HepG2 (cell line): ENCODE results near the gene PEMT. TPM values are rescaled to one million over a fixed set of nuclear protein-coding genes. Genes with fewer than 3 reads are reported as not detected.

Source experiments
- ATF7-NPFF ChIP-seq: sonication (generic); formaldehyde crosslinking; IDR thresholded peaks from 2 replicates; pipeline ENCODE4 v1.8.1; 2023; ENCODE audit warnings: mild to moderate bottlenecking, low read depth, missing genetic modification reagents, moderate library complexity
- DZIP1 ChIP-seq: sonication (generic); formaldehyde crosslinking; IDR thresholded peaks from 2 replicates; pipeline ENCODE4 v1.5.0; 2020; ENCODE audit warnings: mild to moderate bottlenecking, missing genetic modification reagents
- FOXA1 ChIP-seq, 2 experiments: fragments of 450-650 bp in 1 of 2; sonication (generic) in 1 of 2; formaldehyde crosslinking in 1 of 2; IDR thresholded peaks; 2 replicates each; pipeline versions ENCODE4 v1.4.0 to v1.6.1; 2016 to 2020; ENCODE audit warnings: missing genetic modification reagents in 1 of 2
- HDAC6 ChIP-seq: fragments of 200-600 bp; sonication (generic); IDR thresholded peaks from 2 replicates; pipeline ENCODE4 v1.7.0; 2017; ENCODE audit warnings: mild to moderate bottlenecking, antibody characterized with exemption, low read length, low read depth
- HIVEP1 ChIP-seq: sonication (generic); formaldehyde crosslinking; IDR thresholded peaks from 2 replicates; pipeline ENCODE4 v1.4.0; 2020; ENCODE audit warnings: mild to moderate bottlenecking, missing genetic modification reagents
- IRF1 ChIP-seq: sonication (generic); formaldehyde crosslinking; IDR thresholded peaks from 2 replicates; pipeline ENCODE4 v1.4.0; 2020; ENCODE audit warnings: low read depth, mild to moderate bottlenecking, missing genetic modification reagents
- MAFK ChIP-seq, 2 experiments: IDR thresholded peaks in 1 of 2; conservative IDR thresholded peaks in 1 of 2; 2 replicates each; pipeline ENCODE4 v1.6.1; 2011; ENCODE audit warnings: improper control_type of control experiment in 2 of 2, low read length in 2 of 2
- NFIC ChIP-seq: IDR thresholded peaks from 2 replicates; pipeline ENCODE4 v1.6.1; 2012; ENCODE audit warnings: mild to moderate bottlenecking, low read length, inconsistent platforms
- PTBP1 ChIP-seq: fragments of 200-400 bp; formaldehyde crosslinking; IDR thresholded peaks from 2 replicates; pipeline ENCODE4 v1.6.1; 2018; ENCODE audit warnings: low read length, low read depth; ENCODE audit not compliant: poor library complexity, severe bottlenecking
- RBM39 ChIP-seq: fragments of 200-400 bp; formaldehyde crosslinking; IDR thresholded peaks from one replicate; pipeline ENCODE4 v1.6.1; 2018; ENCODE audit warnings: antibody characterized with exemption, mild to moderate bottlenecking, low read depth, low read length; ENCODE audit not compliant: poor library complexity, severe bottlenecking
- RFXAP ChIP-seq: sonication (generic); formaldehyde crosslinking; IDR thresholded peaks from 2 replicates; pipeline ENCODE4 v1.4.0; 2020; ENCODE audit warnings: missing genetic modification reagents, borderline replicate concordance
- SETDB1 ChIP-seq: sonication (generic); formaldehyde crosslinking; IDR thresholded peaks from 2 replicates; pipeline ENCODE4 v1.5.1; 2020; ENCODE audit warnings: missing genetic modification reagents, mild to moderate bottlenecking, borderline replicate concordance
- SKI ChIP-seq: fragments of 450-650 bp; IDR thresholded peaks from one replicate; pipeline ENCODE4 v1.6.1; 2018; ENCODE audit warnings: mild to moderate bottlenecking; ENCODE audit not compliant: partially characterized antibody
- ZC3H13 ChIP-seq: sonication (generic); formaldehyde crosslinking; IDR thresholded peaks from 2 replicates; pipeline ENCODE4 v1.8.1; 2023; ENCODE audit warnings: mild to moderate bottlenecking, missing genetic modification reagents, moderate library complexity
- ZFP91 ChIP-seq: sonication (generic); formaldehyde crosslinking; IDR thresholded peaks from 2 replicates; pipeline ENCODE4 v1.9.0; 2022; ENCODE audit warnings: missing genetic modification reagents, mild to moderate bottlenecking, borderline replicate concordance
- ZNF383 ChIP-seq: sonication (generic); formaldehyde crosslinking; IDR thresholded peaks from 2 replicates; pipeline ENCODE4 v1.4.0; 2020; ENCODE audit warnings: missing genetic modification reagents, mild to moderate bottlenecking, borderline replicate concordance
- ZNF644 ChIP-seq: IDR thresholded peaks from 2 replicates; pipeline ENCODE4 v1.6.1; 2016; ENCODE audit warnings: low read depth
- ZNF704 ChIP-seq: sonication (generic); formaldehyde crosslinking; IDR thresholded peaks from 2 replicates; pipeline ENCODE4 v1.8.1; 2023; ENCODE audit warnings: mild to moderate bottlenecking, inconsistent platforms, moderate library complexity, missing genetic modification reagents, borderline replicate concordance
- ZNF740 ChIP-seq: sonication (generic); formaldehyde crosslinking; IDR thresholded peaks from 2 replicates; pipeline ENCODE4 v1.4.0; 2020; ENCODE audit warnings: missing genetic modification reagents
- polyA plus RNA-seq, 8 experiments: library from polyadenylated mRNA; depleted of rRNA in 3 of 8; stranded (reverse) in 7 of 8; unstranded in 1 of 8; fragments of >200 nt; fragmentation: Illumina TruSeq in 4 of 8; extraction: Trizol in 4 of 8; gene quantifications; 2 replicates each; pipeline versions ENCODE4 v1.2.1 to v1.2.3, GENCODE V29; 2011 to 2016; ENCODE audit warnings: low read depth in 4 of 8, missing spikeins in 1 of 8, mixed read lengths in 1 of 8; ENCODE audit not compliant: insufficient read depth in 1 of 8
- total RNA-seq, 5 experiments: library from RNA; depleted of rRNA; stranded (reverse); fragments of >200 nt; fragmentation: Illumina TruSeq; extraction: Trizol; gene quantifications; 2 replicates each; pipeline ENCODE4 v1.2.3, GENCODE V29; 2016; ENCODE audit warnings: low read depth in 1 of 5

The PEMT gene
- total and polyA plus RNA-seq, 2 of the 13 experiments (the other 11 are each of a cell fraction or from before 2014, with no cell fraction given), result 31.7 to 43.6 TPM

- no peak for TF ChIP-seq NFIC
- TF ChIP-seq SKI, result no peak
- no peak for TF ChIP-seq HIVEP1 (CRISPR knock-in tag)
- no peak for TF ChIP-seq ZNF383 (CRISPR knock-in tag)
- no peak for TF ChIP-seq FOXA1 (IDR thresholded peaks at IDR 0.05)
- no peak for TF ChIP-seq FOXA1 (CRISPR knock-in tag; IDR thresholded peaks at IDR 0.05)
- 0 out of 2 replicates have a peak, but pooled peaks have one; percentile 16 for TF ChIP-seq DZIP1
- no peak for TF ChIP-seq MAFK (conservative IDR thresholded peaks at IDR 0.05 in 1 of 2, IDR thresholded peaks at IDR 0.05 in 1 of 2; ENCODE audit: low read length in 2 of 2)
- no peak for TF ChIP-seq ATF7-NPFF (CRISPR knock-in tag)
- peak; percentile 64; the same call in 1 of the 2 replicates for TF ChIP-seq ZFP91 (CRISPR knock-in tag)
- peak; percentile 35; the same call in 1 of the 2 replicates for TF ChIP-seq ZNF740 (CRISPR knock-in tag)
- TF ChIP-seq RBM39, result peak; percentile 38
- 0 out of 2 replicates have a peak, but pooled peaks have one; percentile 69 for TF ChIP-seq RFXAP (CRISPR knock-in tag)
- peak; percentile 61; the same call in 1 of the 2 replicates for TF ChIP-seq ZNF704 (CRISPR knock-in tag)
- no peak for TF ChIP-seq SETDB1
- TF ChIP-seq PTBP1, result no peak
- TF ChIP-seq IRF1 (CRISPR knock-in tag), result no peak
- TF ChIP-seq ZC3H13 (CRISPR knock-in tag), result no peak
- TF ChIP-seq ZNF644 (CRISPR knock-in tag), result no peak
- TF ChIP-seq HDAC6, result no peak
Observed at GRCh38 chr17:17496189-17497064, 95.1 kb downstream of the PEMT start, which contains the start of gene RASD1 (continued).
